A549 (cell line): ENCODE results near the gene ANXA2. TPM values are rescaled to one million over a fixed set of nuclear protein-coding genes. Genes with fewer than 3 reads are reported as not detected.
A peak's percentile ranks its signal among the peaks of the same experiment; 100 is the strongest.

Experiments
- ATAC-seq, 2 experiments: fragments of 200-7000 bp in 1 of 2; fragments of >200 bp in 1 of 2; cut with Nextera tagmentation in 1 of 2; cut with Tn5 transposase in 1 of 2; 3 replicates each; pipeline versions ENCODE4 v1.8.0 to v1.9.1; 2018 to 2020; ENCODE audit warnings: mild to moderate bottlenecking in 1 of 2, moderate library complexity in 1 of 2
- CTCF ChIA-PET: fragments of 300-600 bp; sonication (Branson Sonifier 250); formaldehyde crosslinking; extraction: SDS; loops from one replicate; lab custom pipeline; 2021; ENCODE audit warnings: antibody characterized with exemption, inconsistent platforms; lab: Yijun Ruan, JAX
- POLR2A ChIA-PET: fragments of 350-600 bp; formaldehyde crosslinking; extraction: SDS; loops from one replicate; lab custom pipeline; 2021; ENCODE audit warnings: antibody characterized with exemption, inconsistent platforms; lab: Yijun Ruan, JAX
- DNase-seq, 2 experiments: peaks; one replicate each; pipeline versions ENCODE4 v3.0.0 to v3.0.0-alpha.2; 2011 to 2016; ENCODE audit warnings: low read depth in 1 of 2, low spot score in 1 of 2
- FAIRE-seq: peaks from 2 replicates; lab custom pipeline; 2011; peaks lifted over from hg19 to GRCh38; lab: Jason Lieb, UNC
- H3K27ac ChIP-seq, 2 experiments: fragments of >200 bp; sonication (Bioruptor Twin); formaldehyde crosslinking; 3 replicates each; pipeline ENCODE4 v1.5.1; 2016 to 2017
- H3K4me1 ChIP-seq: fragments of >200 bp; sonication (Bioruptor Twin); formaldehyde crosslinking; 3 replicates; pipeline ENCODE4 v1.6.1; 2016
- H3K4me2 ChIP-seq: fragments of >200 bp; sonication (Bioruptor Twin); formaldehyde crosslinking; 3 replicates; pipeline ENCODE4 v1.6.1; 2016
- H3K4me3 ChIP-seq: fragments of >200 bp; sonication (Bioruptor Twin); formaldehyde crosslinking; 3 replicates; pipeline ENCODE4 v1.5.1; 2016
- H3K9me3 ChIP-seq: fragments of >200 bp; sonication (Bioruptor Twin); formaldehyde crosslinking; 3 replicates; pipeline ENCODE4 v1.6.1; 2016
- CBX2 ChIP-seq: fragments of 200-600 bp; sonication (generic); IDR thresholded peaks from 2 replicates; pipeline ENCODE4 v1.6.1; 2016; ENCODE audit warnings: low read depth, mild to moderate bottlenecking, borderline replicate concordance
- EHMT2 ChIP-seq: fragments of 200-600 bp; sonication (generic); IDR thresholded peaks from 2 replicates; pipeline ENCODE4 v1.6.1; 2016; ENCODE audit warnings: antibody characterized with exemption, low read depth, mild to moderate bottlenecking, moderate library complexity
- FOSL2 ChIP-seq, 2 experiments: fragments of 450-650 bp in 1 of 2; fragments of >200 bp in 1 of 2; sonication (Bioruptor Twin) in 1 of 2; formaldehyde crosslinking; IDR thresholded peaks; 2 replicates each; pipeline versions ENCODE4 v1.5.0 to v1.6.1; 2016 to 2020; ENCODE audit warnings: mild to moderate bottlenecking in 1 of 2, moderate library complexity in 1 of 2
- FOXS1 ChIP-seq: fragments of 250-450 bp; sonication (Bioruptor Pico); IDR thresholded peaks from 2 replicates; pipeline ENCODE4 v1.5.0; 2020; ENCODE audit warnings: mild to moderate bottlenecking, moderate library complexity
- HEYL ChIP-seq: fragments of 250-450 bp; sonication (Bioruptor Pico); IDR thresholded peaks from 2 replicates; pipeline ENCODE4 v1.8.0; 2021; ENCODE audit warnings: mild to moderate bottlenecking, moderate library complexity
- JUN ChIP-seq, 2 experiments: fragments of >200 bp; sonication (Bioruptor Twin); formaldehyde crosslinking; IDR thresholded peaks; 2 replicates in 1 of 2; 3 replicates in 1 of 2; pipeline ENCODE4 v1.6.1; 2016 to 2017
- KDM1A ChIP-seq: fragments of 200-600 bp; sonication (generic); IDR thresholded peaks from 2 replicates; pipeline ENCODE4 v1.6.1; 2016; ENCODE audit warnings: low read depth, mild to moderate bottlenecking
- MAFK ChIP-seq: fragments of 450-650 bp; IDR thresholded peaks from 2 replicates; pipeline ENCODE4 v1.6.1; 2014; ENCODE audit not compliant: partially characterized antibody
- RAD21 ChIP-seq, 2 experiments: fragments of >200 bp in 1 of 2; sonication (Bioruptor Twin) in 1 of 2; formaldehyde crosslinking in 1 of 2; IDR thresholded peaks in 1 of 2; conservative IDR thresholded peaks in 1 of 2; 2 replicates in 1 of 2; 3 replicates in 1 of 2; pipeline ENCODE4 v1.6.1; 2012 to 2018; ENCODE audit warnings: inconsistent platforms in 1 of 2
- ZC3H11A ChIP-seq: fragments of 450-650 bp; IDR thresholded peaks from 2 replicates; pipeline ENCODE4 v1.6.1; 2014; ENCODE audit warnings: antibody characterized with exemption, mild to moderate bottlenecking
- ZNF302 ChIP-seq: fragments of 250-450 bp; sonication (Bioruptor Pico); IDR thresholded peaks from 2 replicates; pipeline ENCODE4 v1.9.0; 2021; ENCODE audit warnings: inconsistent platforms, mild to moderate bottlenecking, moderate library complexity
- WGBS: methylation state at CpG from one replicate; pipeline ENCODE4 v1.1.6; 2017; ENCODE audit errors: missing lambda C conversion rate; 5-methylcytosine and 5-hydroxymethylcytosine counted together
- polyA plus RNA-seq, 4 experiments: library from polyadenylated mRNA; depleted of rRNA in 3 of 4; stranded (reverse); fragments of >200 nt; fragmentation: RNase III in 1 of 4; extraction: RNeasy Plus Mini Kit Qiagen cat#74134 plus additional on column Dnase treatment in 1 of 4; gene quantifications; 2 replicates in 3 of 4; 3 replicates in 1 of 4; pipeline ENCODE4 v1.2.3, GENCODE V29; 2011 to 2017
- TF ChIP-seq, protein P1 (sequence below): fragments of 450-650 bp; IDR thresholded peaks from 2 replicates; pipeline ENCODE4 v1.6.1; 2014; ENCODE audit warnings: antibody characterized with exemption
- TF ChIP-seq, protein P2 (sequence below): fragments of >200 bp; sonication (Bioruptor Twin); formaldehyde crosslinking; IDR thresholded peaks from 2 replicates; pipeline ENCODE4 v1.6.1; 2016
- TF ChIP-seq, protein P3 (sequence below): IDR thresholded peaks from 2 replicates; pipeline ENCODE4 v1.6.1; 2012; ENCODE audit warnings: low read depth, borderline replicate concordance
- TF ChIP-seq, protein P4 (sequence below): fragments of 150-350 bp; IDR thresholded peaks from 2 replicates; pipeline ENCODE4 v1.6.1; 2014; ENCODE audit warnings: low read depth, mild to moderate bottlenecking, low read length

The ANXA2 gene
- polyA plus RNA-seq, 2 of the 4 experiments (the other 2 are of a cell fraction) = 4,707 to 5,746 TPM

DNA sequence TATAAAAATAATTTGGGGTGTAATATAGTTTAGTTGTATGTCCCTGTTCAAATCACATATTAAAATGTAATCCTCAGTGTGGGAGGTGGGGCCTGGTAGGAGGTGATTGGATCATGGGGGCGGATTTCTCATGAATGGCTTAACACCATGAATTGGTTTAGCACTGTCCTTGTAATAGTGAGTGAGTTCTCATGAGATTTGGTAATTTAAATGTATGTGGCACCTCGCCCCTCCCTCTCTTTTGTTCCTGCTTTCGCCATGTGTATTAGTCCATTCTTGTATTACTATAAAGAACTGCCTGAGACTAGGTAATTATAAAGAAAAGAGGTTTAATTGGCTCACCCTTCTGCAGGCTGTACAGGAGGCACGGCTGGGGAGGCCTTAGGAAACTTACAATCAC, 83.9 kb downstream of the ANXA2 start:
- CTCF ChIA-PET = interaction anchor here (0.6 to 2.2 kb wide), 3 partner anchors 13 to 623 kb away, joined by 3 to 8 read pairs (median 4); no protein-coding TSS in a partner anchor
- no peak overlapping the region for H3K4me3 ChIP-seq
- TF ChIP-seq MAFK = no peak
- no peak for TF ChIP-seq EHMT2
- no peak for TF ChIP-seq JUN (IDR thresholded peaks at IDR 0.05)
- TF ChIP-seq CBX2 = no peak
- TF ChIP-seq, protein P1, sequence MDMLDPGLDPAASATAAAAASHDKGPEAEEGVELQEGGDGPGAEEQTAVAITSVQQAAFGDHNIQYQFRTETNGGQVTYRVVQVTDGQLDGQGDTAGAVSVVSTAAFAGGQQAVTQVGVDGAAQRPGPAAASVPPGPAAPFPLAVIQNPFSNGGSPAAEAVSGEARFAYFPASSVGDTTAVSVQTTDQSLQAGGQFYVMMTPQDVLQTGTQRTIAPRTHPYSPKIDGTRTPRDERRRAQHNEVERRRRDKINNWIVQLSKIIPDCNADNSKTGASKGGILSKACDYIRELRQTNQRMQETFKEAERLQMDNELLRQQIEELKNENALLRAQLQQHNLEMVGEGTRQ = no peak
- TF ChIP-seq, protein P2, sequence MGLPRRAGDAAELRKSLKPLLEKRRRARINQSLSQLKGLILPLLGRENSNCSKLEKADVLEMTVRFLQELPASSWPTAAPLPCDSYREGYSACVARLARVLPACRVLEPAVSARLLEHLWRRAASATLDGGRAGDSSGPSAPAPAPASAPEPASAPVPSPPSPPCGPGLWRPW = no peak
- TF ChIP-seq KDM1A = no peak
- TF ChIP-seq, all 56 proteins: peak for 0
- DNase-seq (no peak), FAIRE-seq (no peak), ATAC-seq (no peak)
- 31% methylated on average over 4 of the region's 4 CpGs for WGBS
- Histone ChIP-seq H3K27ac (no peak overlapping the region), H3K9me3 (no peaks in the 10 kb centered on the region), H3K4me2 (no peak overlapping the region), H3K4me1 (no peaks in the 10 kb centered on the region)
- POLR2A ChIA-PET = no interaction called here

DNA sequence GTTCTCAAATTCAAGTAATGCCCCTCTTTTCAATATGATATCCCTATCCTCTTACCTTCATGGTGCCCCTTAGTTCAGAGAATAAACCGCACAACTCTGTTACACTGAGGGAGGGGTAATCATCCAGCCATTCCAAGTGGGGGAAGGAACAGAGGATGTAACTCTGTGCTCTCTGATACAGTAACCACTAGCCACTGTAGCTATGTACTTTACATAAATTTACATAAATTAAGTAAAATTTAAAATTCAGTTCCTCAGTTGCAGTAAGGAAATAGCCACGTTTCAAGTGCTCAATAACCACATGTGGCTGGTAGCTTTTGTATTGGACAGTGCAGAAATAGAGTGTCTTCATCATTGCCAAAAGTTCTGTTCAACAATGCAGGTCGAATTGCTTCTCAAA, 90.8 kb downstream of the ANXA2 start:
- ChIA-PET CTCF (interaction anchor here (1.3 to 1.9 kb wide), 2 partner anchors 21 to 582 kb away, joined by 3 to 7 read pairs; no protein-coding TSS in a partner anchor), POLR2A (no interaction called here)
- no peaks in the 10 kb centered on the region for H3K4me1 ChIP-seq
- no peak overlapping the region for H3K4me2 ChIP-seq
- no peak for FAIRE-seq
- no peak for DNase-seq
- no peak for ATAC-seq
- H3K9me3 ChIP-seq = peaks cover 18% of the 10 kb centered on the region
- H3K27ac ChIP-seq = no peak overlapping the region
- TF ChIP-seq CBX2 (no peak), HEYL (CRISPR knock-in tag) (no peak), FOXS1 (CRISPR knock-in tag) (no peak), MAFK (no peak), FOSL2 (IDR thresholded peaks at IDR 0.05) (no peak), FOSL2 (CRISPR knock-in tag; IDR thresholded peaks at IDR 0.05) (no peak), RAD21 (conservative IDR thresholded peaks at IDR 0.05 in 1 of 2, IDR thresholded peaks at IDR 0.05 in 1 of 2) (no peak), ZNF302 (no peak)
- TF ChIP-seq, protein P3, sequence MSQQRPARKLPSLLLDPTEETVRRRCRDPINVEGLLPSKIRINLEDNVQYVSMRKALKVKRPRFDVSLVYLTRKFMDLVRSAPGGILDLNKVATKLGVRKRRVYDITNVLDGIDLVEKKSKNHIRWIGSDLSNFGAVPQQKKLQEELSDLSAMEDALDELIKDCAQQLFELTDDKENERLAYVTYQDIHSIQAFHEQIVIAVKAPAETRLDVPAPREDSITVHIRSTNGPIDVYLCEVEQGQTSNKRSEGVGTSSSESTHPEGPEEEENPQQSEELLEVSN = no peak
- TF ChIP-seq, protein P4, sequence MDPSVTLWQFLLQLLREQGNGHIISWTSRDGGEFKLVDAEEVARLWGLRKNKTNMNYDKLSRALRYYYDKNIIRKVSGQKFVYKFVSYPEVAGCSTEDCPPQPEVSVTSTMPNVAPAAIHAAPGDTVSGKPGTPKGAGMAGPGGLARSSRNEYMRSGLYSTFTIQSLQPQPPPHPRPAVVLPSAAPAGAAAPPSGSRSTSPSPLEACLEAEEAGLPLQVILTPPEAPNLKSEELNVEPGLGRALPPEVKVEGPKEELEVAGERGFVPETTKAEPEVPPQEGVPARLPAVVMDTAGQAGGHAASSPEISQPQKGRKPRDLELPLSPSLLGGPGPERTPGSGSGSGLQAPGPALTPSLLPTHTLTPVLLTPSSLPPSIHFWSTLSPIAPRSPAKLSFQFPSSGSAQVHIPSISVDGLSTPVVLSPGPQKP = no peak
- H3K4me3 ChIP-seq = no peak overlapping the region
- WGBS = 4% methylated on average over 3 of the region's 3 CpGs

DNA sequence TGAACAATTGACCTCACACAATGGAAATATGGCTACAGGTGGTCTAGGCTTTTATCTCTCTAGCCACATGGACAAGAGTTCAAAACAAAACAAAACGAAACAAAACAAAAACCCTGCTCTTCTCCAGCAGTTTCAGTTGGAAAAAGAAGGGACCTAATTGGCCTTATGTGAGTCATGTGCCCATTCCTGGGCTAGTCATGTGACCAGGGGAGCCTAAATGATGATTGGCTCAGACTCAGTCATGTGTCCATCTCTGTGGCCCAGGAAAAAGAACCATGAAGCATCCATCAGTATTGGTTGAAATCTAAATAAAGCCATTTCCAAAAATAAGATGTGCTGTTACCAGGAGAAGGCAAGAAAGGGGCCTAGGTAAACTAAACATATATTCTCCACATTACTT, 96.8 kb downstream of the ANXA2 start:
- CTCF ChIA-PET = interaction anchor here (0.6 to 3.5 kb wide), 2 partner anchors 25 to 133 kb away, joined by 3 to 17 read pairs; no protein-coding TSS in a partner anchor
- H3K9me3 ChIP-seq = peaks cover 24% of the 10 kb centered on the region
- DNase-seq (peak; percentile 31 to 67), FAIRE-seq (no peak), ATAC-seq (peak in 1 of 2 experiments; percentile 54; a peak in 3 of 6 replicates)
- H3K27ac ChIP-seq = no peak overlapping the region
- no peaks in the 10 kb centered on the region for H3K4me1 ChIP-seq
- H3K4me3 ChIP-seq = no peak overlapping the region
- TF ChIP-seq, protein P1 = peak; percentile 96
- no peak for TF ChIP-seq ZC3H11A
- POLR2A ChIA-PET = no interaction called here
- H3K4me2 ChIP-seq = no peak overlapping the region
- 18% methylated on average over 1 of the region's 1 CpG for WGBS
